ENCODE data around the gene GLRX.

GRCh38 chr5:95824747-95825146 is 2.2 kb upstream of the GLRX start:
- TF ChIP-seq POLR2A (IDR thresholded peaks at IDR 0.05; ENCODE audit: low read length) (no peak), GATA1 (IDR thresholded peaks at IDR 0.05; ENCODE audit: low read depth, low read length) (no peak)

Data from erythroblast (primary cell).